RWPE2 (cell line): ENCODE results near the gene NR6A1.

Experiments
- ATAC-seq: fragments of 200-7000 bp; cut with Tn5 transposase; 3 replicates; pipeline ENCODE4 v1.9.1; 2021; ENCODE audit warnings: low read depth
- DNase-seq: peaks from one replicate; pipeline ENCODE4 v3.0.0-alpha.2; 2020; ENCODE audit warnings: low spot score
- H3K27ac ChIP-seq: fragments of 450-650 bp; 2 replicates; pipeline ENCODE4 v1.5.1; 2017; ENCODE audit warnings: mild to moderate bottlenecking; ENCODE audit not compliant: poor library complexity, severe bottlenecking
- H3K27me3 ChIP-seq: fragments of 250-450 bp; sonication (Bioruptor Pico); 2 replicates; pipeline ENCODE4 v1.5.1; 2021; ENCODE audit warnings: mild to moderate bottlenecking, moderate library complexity; ENCODE audit not compliant: insufficient read depth, poor library complexity, severe bottlenecking
- H3K36me3 ChIP-seq: fragments of 250-450 bp; sonication (Bioruptor Pico); 2 replicates; pipeline ENCODE4 v1.5.1; 2020; ENCODE audit warnings: low read depth, mild to moderate bottlenecking, moderate library complexity
- H3K4me1 ChIP-seq: fragments of 250-450 bp; sonication (Bioruptor Pico); 2 replicates; pipeline ENCODE4 v1.5.1; 2021; ENCODE audit warnings: mild to moderate bottlenecking, moderate library complexity; ENCODE audit not compliant: insufficient read depth, poor library complexity, severe bottlenecking
- H3K4me3 ChIP-seq: fragments of 250-450 bp; sonication (Bioruptor Pico); 2 replicates; pipeline ENCODE4 v1.5.1; 2021; ENCODE audit warnings: mild to moderate bottlenecking, moderate library complexity; ENCODE audit not compliant: severe bottlenecking
- H3K9me3 ChIP-seq: fragments of 250-450 bp; sonication (Bioruptor Pico); 2 replicates; pipeline ENCODE4 v1.5.1; 2021; ENCODE audit warnings: mild to moderate bottlenecking, moderate library complexity; ENCODE audit not compliant: severe bottlenecking
- TF ChIP-seq, protein P1 (sequence below): fragments of 450-650 bp; IDR thresholded peaks from one replicate; pipeline ENCODE4 v1.5.1; 2017; ENCODE audit warnings: mild to moderate bottlenecking, moderate library complexity; ENCODE audit not compliant: poor library complexity, severe bottlenecking

Gene NR6A1

DNA sequence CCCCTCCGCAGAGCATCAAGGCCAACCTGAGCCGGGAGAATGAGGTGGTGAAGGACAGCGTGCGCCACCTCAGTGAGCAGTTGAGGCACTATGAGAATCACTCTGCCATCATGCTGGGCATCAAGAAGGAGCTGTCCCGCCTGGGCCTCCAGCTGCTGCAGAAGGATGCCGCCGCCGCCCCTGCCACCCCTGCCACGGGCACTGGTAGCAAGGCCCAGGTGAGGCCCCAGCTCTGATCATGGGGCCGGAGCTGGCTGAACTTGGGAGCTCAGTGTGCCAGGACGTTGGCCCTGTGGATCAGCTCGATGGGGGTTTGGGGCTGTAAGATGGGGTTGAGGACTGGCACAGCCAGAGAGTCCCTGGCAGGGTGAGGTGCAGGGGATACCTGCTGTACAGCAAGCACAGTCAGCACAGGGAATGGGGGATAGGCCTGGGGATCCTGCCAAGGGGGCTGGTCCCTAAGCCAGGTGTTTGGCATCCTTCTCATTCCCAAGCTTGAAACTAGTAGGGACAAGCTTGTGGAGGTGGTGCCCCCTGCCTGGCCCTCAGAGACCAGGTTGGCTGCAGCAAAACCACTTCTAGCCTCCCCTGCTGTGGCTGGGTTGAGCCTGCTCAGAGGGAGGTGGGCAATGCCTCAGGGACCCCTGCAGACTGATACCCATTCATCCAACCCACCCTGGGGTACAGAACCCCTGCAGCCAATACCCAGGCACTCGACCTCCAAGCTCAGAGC, 28.3 kb upstream of the NR6A1 start:
- no peak for ATAC-seq
- TF ChIP-seq, protein P1, sequence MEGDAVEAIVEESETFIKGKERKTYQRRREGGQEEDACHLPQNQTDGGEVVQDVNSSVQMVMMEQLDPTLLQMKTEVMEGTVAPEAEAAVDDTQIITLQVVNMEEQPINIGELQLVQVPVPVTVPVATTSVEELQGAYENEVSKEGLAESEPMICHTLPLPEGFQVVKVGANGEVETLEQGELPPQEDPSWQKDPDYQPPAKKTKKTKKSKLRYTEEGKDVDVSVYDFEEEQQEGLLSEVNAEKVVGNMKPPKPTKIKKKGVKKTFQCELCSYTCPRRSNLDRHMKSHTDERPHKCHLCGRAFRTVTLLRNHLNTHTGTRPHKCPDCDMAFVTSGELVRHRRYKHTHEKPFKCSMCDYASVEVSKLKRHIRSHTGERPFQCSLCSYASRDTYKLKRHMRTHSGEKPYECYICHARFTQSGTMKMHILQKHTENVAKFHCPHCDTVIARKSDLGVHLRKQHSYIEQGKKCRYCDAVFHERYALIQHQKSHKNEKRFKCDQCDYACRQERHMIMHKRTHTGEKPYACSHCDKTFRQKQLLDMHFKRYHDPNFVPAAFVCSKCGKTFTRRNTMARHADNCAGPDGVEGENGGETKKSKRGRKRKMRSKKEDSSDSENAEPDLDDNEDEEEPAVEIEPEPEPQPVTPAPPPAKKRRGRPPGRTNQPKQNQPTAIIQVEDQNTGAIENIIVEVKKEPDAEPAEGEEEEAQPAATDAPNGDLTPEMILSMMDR, result no peak
- DNase-seq, result no peak
- no peak overlapping the region for H3K4me3 ChIP-seq
- peaks cover 3% of the 10 kb centered on the region for H3K4me1 ChIP-seq
- no peaks in the 10 kb centered on the region for H3K9me3 ChIP-seq
- no peaks in the 10 kb centered on the region for H3K36me3 ChIP-seq
- no peaks in the 10 kb centered on the region for H3K27me3 ChIP-seq
- H3K27ac ChIP-seq, result no peak overlapping the region

DNA sequence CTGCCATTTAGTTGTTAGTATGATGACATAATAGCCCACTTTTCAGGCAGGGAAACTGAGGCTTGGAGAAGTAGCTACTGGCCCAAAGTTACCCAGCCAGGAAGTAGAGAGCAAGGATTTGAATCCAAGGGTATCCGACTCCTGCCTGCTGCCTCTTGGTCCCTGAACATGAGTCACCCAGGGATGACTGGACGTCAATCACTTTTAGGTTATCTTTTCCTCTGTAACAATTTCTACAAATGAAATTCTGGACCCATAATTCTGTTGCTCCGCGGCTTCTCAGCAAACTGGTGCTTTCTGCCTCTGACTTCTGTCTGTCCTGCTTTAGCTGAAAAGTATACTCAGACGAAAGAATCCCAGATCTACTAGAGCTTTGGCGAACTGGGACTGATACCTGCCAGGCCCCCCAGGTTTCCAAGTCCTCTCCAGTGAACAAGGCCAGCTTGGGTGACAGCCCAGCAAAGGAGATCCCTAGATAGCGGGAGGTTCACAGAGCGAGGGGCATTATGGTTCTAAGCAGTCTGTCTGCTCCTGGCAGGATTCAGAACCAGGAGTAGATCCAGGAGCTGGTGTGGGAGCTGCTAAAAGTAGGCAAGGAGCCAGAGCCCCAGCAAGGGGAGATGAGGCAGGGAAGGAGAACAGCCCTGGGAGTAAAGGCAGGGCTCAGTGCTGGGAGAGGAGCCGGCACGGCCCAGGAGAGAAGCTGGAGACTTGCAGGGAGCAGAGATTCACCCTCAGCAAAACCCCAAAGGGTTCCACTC, 26.4 kb upstream of the NR6A1 start:
- TF ChIP-seq, protein P1, result no peak
- DNase-seq, result no peak
- ATAC-seq, result no peak
- Histone ChIP-seq H3K9me3 (no peaks in the 10 kb centered on the region), H3K36me3 (no peaks in the 10 kb centered on the region), H3K4me3 (no peak overlapping the region), H3K27ac (no peak overlapping the region), H3K4me1 (peaks cover 12% of the 10 kb centered on the region), H3K27me3 (no peaks in the 10 kb centered on the region)

DNA sequence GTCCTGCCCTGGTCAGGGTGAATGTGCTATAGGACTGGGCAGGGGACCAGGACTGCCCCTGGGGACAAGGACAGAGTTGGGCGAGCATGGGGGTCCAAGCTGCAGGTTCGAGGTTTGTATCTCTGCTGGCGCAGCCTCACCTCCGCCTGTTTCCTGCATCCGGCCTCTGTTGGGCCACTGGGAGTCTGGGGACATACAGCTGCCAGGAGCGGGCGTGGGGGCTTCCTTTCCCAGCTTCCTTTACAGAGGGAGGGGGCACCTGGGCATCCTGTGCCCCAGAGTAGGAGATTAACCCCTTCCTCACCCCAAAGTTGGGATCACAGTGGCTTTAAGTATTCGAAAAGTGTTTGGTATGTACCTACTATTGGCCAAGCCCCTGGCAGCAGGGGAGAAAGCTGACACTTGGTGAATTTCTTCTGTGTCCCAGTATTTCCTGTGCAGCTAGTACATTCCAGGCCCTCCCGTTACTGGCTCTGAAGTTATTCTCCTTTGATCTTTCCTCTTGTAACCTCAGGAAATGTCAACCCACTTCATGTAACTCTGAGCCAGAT, 24.8 kb upstream of the NR6A1 start:
- Histone ChIP-seq H3K36me3 (no peaks in the 10 kb centered on the region), H3K27me3 (no peaks in the 10 kb centered on the region), H3K4me3 (no peak overlapping the region), H3K4me1 (peaks cover 12% of the 10 kb centered on the region), H3K27ac (no peak overlapping the region), H3K9me3 (no peaks in the 10 kb centered on the region)
- DNase-seq (no peak), ATAC-seq (no peak)
- TF ChIP-seq, protein P1, result no peak

DNA sequence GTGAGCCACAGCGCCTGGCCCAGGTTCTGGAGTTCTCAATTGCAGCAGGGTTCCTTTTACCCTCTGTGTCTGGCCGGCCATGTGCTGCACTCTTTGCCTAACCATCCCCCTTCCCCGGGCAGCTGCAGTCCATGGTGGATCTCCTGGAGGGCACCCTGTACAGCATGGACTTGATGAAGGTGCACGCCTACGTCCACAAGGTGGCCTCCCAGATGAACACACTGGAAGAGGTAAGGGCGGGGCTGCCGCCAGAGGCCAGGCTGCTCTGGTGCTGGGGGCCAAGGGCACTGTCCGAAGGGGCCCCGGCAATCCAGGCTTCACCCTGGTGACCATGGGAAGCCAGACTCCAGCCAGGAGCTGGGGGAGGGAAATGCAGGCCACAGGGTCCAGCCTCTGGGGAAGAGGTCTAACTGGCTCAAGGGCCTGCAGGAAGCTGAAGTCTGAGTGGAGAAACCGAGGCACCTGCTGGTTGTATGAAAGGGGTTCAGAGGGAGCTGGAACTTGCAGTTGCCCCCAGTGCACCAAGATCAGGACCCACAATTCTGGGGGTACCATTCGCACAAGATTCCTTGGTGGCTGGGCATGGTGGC, 23.9 kb upstream of the NR6A1 start:
- ATAC-seq (no peak), DNase-seq (no peak)
- Histone ChIP-seq H3K4me3 (no peak overlapping the region), H3K27me3 (no peaks in the 10 kb centered on the region), H3K36me3 (no peaks in the 10 kb centered on the region), H3K27ac (no peak overlapping the region), H3K9me3 (no peaks in the 10 kb centered on the region), H3K4me1 (peaks cover 12% of the 10 kb centered on the region)
- TF ChIP-seq, protein P1, result no peak
